ENCODE results near the gene VGLL4.

VGLL4 gene

DNA sequence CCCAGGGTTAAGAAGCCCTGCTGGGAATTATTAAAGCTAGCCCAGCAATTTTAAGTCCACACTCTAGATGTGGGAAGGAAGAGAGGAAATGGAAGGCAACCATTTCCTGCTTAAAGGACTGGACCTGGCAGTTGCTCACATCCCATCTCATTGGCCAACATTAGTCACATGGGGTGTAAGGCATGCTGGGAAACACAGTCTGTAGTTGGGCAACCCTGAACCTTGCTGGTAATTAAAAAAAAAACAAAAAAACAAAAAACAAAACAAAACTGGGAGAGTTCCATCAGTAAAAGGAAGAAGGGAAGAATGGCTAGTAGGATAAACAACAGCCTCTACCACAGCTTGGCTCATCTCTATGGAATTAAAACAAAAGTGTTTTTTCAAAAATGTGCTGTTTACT is 136.0 kb downstream of the VGLL4 start:
- no peak for DNase-seq (ENCODE audit: low read depth in 3 of 3)
